IPS-NIHi11 (cell line): ENCODE measurements around the gene CELF5.
A peak's percentile ranks its signal among the peaks of the same experiment; 100 is the strongest.

Experiments used
- DNase-seq: peaks from one replicate; pipeline ENCODE4 v3.0.0; 2012; ENCODE audit warnings: mixed read lengths, low spot score

CELF5 gene

GRCh38 chr19:3243819-3244700 lies 19.6 kb downstream of the CELF5 start:
- DNase-seq, result peak; percentile 71

GRCh38 chr19:3245050-3245449 lies 20.6 kb downstream of the CELF5 start:
- DNase-seq, result no peak

- DNase-seq, result no peak
These were observed 24.4 kb downstream of the CELF5 start for GRCh38 chr19:3248728-3249326.

- DNase-seq, result peak; percentile 72
These were observed 24.9 kb downstream of the CELF5 start for GRCh38 chr19:3249408-3249807.

GRCh38 chr19:3250675-3251074 lies 26.2 kb downstream of the CELF5 start:
- DNase-seq, result peak; percentile 49

GRCh38 chr19:3251229-3251628 lies 26.8 kb downstream of the CELF5 start:
- no peak for DNase-seq

GRCh38 chr19:3252650-3253049 lies 28.2 kb downstream of the CELF5 start:
- DNase-seq, result no peak

GRCh38 chr19:3253270-3253669 lies 28.8 kb downstream of the CELF5 start:
- DNase-seq, result no peak

- no peak for DNase-seq
These were observed 30.1 kb downstream of the CELF5 start for GRCh38 chr19:3254520-3254919.

GRCh38 chr19:3257071-3257470 lies 32.6 kb downstream of the CELF5 start:
- no peak for DNase-seq

- no peak for DNase-seq
These were observed 37.9 kb downstream of the CELF5 start for GRCh38 chr19:3262362-3262761.

GRCh38 chr19:3263866-3264265 lies 39.4 kb downstream of the CELF5 start:
- no peak for DNase-seq

- no peak for DNase-seq
These were observed 41.0 kb downstream of the CELF5 start for GRCh38 chr19:3265432-3265831.

GRCh38 chr19:3266092-3266693 lies 41.7 kb downstream of the CELF5 start:
- DNase-seq, result no peak

- no peak for DNase-seq
These were observed 42.5 kb downstream of the CELF5 start for GRCh38 chr19:3266792-3267514.

GRCh38 chr19:3268326-3268725 lies 43.9 kb downstream of the CELF5 start:
- DNase-seq, result no peak

- DNase-seq, result no peak
These were observed 44.3 kb downstream of the CELF5 start for GRCh38 chr19:3268763-3269162.

- peak; percentile 67 for DNase-seq
These were observed 45.6 kb downstream of the CELF5 start for GRCh38 chr19:3269916-3270671.

- peak; percentile 69 for DNase-seq
These were observed 46.4 kb downstream of the CELF5 start for GRCh38 chr19:3270902-3271301.

GRCh38 chr19:3272401-3272931 lies 48.0 kb downstream of the CELF5 start:
- DNase-seq, result no peak

- no peak for DNase-seq
These were observed 48.5 kb downstream of the CELF5 start for GRCh38 chr19:3272952-3273351.
